IMR-90 (cell line): Measurements from ENCODE around the gene AKAP17A.

Experiments
- CTCF ChIP-seq: conservative IDR thresholded peaks from 2 replicates; pipeline ENCODE4 v1.5.1; 2012; ENCODE audit warnings: mild to moderate bottlenecking, low read depth, low read length, improper control_type of control experiment
- POLR2A ChIP-seq: IDR thresholded peaks from 2 replicates; pipeline ENCODE4 v1.6.1; 2012; ENCODE audit warnings: mild to moderate bottlenecking, low read depth, low read length
- RAD21 ChIP-seq: IDR thresholded peaks from 2 replicates; pipeline ENCODE4 v1.6.1; 2012; ENCODE audit warnings: low read length, improper control_type of control experiment
- RFX5 ChIP-seq: IDR thresholded peaks from 2 replicates; pipeline ENCODE4 v1.8.0; 2012; ENCODE audit warnings: low read depth, mild to moderate bottlenecking, low read length, moderate library complexity

DNA sequence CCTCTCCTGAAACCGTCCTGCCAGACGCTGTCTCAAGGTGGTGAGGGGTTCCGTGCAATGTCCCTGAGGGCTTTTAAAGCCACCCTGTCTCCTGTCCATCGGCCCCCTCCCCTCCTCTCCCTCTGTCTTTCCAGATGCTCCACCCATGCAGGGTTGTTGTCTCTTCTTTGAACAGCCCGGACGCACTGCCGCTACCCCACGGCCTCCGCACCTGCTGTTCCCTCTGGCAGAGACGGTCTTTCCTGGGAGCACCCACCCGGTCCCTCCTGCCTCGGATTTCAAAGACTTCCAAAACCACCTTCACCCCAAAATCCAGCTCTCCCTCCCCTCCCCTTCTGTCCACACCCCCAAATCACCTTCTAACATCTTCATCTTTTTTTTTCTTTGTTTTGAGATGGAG is 19.3 kb downstream of the AKAP17A start:
- no peak for TF ChIP-seq CTCF
- no peak for TF ChIP-seq POLR2A
- no peak for TF ChIP-seq RAD21
- no peak for TF ChIP-seq RFX5
